ENCODE measurements around the gene AKAP6.

The AKAP6 gene

GRCh38 chr14:32710231-32710671 lies 381.2 kb downstream of the AKAP6 start:
- no peak for DNase-seq (ENCODE audit: low spot score)

GRCh38 chr14:32710731-32711680 lies 381.9 kb downstream of the AKAP6 start:
- DNase-seq (ENCODE audit: low spot score), result peak; percentile 52

DNA sequence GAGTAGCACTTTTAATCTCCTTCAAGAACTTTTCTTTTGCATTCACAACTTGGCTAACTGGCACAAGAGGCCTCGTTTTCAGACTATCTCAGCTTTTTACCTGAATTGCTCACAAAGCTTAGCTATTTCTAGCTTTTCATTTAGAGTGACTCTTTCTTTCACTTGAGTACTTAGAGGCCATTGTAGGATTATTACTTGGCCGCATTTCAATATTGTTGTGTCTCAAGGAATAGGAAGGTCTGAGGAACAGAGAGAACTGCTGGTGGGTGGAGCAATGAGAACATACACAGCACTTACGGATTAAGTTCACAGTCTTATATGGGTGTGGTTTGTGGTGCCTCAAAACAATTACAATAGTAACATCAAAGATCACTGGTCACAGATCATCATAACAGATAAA lies 384.8 kb downstream of the AKAP6 start:
- DNase-seq (ENCODE audit: low spot score), result no peak

GRCh38 chr14:32719601-32720000 lies 390.5 kb downstream of the AKAP6 start:
- no peak for DNase-seq (ENCODE audit: low spot score)

GRCh38 chr14:32720927-32721326 lies 391.8 kb downstream of the AKAP6 start:
- DNase-seq (ENCODE audit: low spot score), result no peak

DNA sequence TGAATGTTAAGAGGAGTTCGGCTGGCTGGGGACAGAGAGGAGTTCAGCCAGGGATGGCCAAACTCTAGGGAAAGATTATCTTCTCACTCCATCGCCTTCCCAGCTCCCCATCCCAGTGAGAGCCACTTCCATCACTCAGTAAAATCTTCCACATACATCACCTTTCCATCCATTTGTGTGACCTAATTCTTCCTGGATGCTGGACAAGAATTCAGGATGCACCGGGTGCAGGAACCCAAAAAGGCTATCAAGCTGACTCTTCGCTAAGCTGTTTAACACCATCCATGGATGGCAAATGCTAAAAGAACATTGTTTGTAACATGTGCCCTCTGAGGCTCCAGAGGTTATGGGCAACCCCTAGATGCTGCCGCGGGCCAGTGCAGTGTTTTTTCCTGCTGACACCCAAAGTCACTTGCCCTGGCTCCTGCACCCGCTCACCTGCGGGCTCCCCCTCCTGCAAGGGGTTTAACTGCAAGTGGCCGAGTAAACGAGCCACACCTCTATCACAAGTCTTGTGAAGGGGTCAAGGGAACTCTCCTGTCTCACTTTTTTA lies 393.6 kb downstream of the AKAP6 start:
- no peak for DNase-seq (ENCODE audit: low spot score)

DNA sequence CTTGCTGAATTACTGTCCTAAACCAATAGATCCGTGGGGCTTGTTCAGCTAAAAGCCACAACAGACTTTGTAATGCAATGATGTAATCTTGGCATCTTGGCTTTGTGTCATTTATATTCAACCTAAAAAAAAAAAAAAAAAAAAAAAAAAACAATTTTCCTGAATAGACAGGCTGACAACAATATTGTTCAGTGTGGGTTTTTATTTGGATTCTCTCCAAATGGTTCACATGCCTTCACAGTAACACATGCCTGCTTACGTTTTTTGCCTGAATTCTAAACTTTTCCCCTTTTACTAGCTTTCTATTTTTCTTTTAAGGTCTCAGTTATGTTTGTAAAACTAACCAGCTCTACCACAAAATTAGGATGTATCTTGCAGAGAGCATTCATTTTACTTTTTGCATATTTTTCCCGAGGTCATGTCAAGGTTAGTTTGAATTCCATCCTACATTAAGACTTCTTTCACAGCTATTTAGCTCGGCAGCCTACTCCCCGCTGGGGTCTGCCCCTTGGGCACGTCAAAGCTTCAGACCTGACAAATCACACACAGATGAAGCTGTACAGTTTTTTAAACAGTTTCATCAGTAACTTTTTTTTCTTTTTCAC lies 395.9 kb downstream of the AKAP6 start:
- DNase-seq (ENCODE audit: low spot score), result peak; percentile 59

- no peak for DNase-seq (ENCODE audit: low spot score)
Observed at GRCh38 chr14:32726516-32726915, 397.4 kb downstream of the AKAP6 start.

DNA sequence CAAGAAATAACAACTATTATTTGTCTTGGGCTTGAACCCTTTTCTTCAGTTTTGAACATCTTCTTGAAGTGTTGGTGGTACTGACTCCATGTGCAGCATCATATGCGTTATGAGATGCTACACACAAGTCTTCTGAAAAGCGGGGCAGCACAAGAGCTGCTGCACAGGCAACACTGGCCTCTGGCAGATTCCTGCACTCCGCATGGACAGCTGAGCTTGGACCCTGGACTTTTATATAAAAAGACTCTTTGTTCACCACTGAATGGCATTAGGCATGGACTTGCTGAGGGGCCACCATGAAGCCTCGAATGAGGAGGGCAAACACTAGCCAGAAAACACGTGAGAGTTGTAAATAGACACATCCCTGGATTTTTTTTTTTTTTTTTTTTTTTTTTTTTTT lies 398.7 kb downstream of the AKAP6 start:
- no peak for DNase-seq (ENCODE audit: low spot score)

DNA sequence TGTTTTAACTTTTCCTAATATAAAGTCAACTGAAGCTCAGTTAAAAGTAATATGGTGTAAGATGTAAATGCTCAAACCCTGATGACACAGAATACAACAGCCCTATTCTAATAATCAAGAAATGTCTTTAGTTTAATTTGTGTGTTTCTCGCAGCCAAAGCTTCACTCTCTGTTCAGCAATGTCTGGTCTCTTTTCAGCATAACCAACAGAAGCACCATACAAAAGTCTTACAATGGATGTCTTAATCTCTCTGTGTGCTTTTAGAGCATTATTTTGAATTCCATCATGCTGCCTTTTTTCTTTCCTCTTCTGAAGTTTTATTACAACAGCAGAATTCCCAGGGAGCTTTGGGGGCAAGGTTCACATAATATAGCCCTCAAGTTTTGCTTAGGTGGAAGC lies 399.4 kb downstream of the AKAP6 start:
- DNase-seq (ENCODE audit: low spot score), result no peak

- no peak for DNase-seq (ENCODE audit: low spot score)
Observed at GRCh38 chr14:32728976-32729375, 399.9 kb downstream of the AKAP6 start.

DNA sequence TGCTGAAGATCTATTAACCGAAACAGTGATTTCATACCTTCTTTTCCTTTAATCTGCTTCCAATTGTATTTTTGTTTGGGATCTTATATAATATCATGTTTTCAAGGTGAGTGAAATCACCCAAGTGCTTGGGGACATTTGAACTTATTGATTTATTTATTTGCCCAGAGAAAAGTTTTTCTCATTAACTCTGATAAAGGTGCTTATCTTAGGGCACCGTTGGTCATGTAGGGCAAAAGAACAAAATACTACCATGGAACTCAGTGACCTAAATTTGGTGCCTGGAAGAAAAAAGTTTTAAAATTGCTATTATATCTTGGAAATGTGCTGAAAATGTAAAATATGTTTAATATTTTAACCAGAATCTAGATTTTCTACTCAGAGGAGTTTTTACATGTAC lies 402.2 kb downstream of the AKAP6 start:
- no peak for DNase-seq (ENCODE audit: low spot score)

GRCh38 chr14:32733015-32733414 lies 403.9 kb downstream of the AKAP6 start:
- no peak for DNase-seq (ENCODE audit: low spot score)

DNA sequence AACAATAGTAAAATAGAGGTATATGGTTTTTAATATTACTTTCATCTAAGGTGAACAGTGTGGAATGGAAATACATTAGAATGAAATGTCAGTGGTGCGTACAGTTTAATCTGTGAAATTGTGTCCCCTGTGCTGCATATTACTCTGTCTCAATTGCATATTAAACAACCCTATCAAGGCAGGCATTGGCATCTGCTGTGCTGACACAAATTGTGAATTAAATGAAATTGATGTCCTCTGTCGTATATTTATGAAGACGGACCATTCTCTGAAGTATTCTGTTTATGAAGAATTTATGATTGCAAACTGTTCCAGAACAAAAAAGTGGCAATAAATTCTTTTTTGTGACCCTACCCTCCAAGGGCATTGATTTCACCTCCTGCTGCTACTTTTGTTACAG lies 405.2 kb downstream of the AKAP6 start:
- DNase-seq (ENCODE audit: low spot score), result no peak

DNA sequence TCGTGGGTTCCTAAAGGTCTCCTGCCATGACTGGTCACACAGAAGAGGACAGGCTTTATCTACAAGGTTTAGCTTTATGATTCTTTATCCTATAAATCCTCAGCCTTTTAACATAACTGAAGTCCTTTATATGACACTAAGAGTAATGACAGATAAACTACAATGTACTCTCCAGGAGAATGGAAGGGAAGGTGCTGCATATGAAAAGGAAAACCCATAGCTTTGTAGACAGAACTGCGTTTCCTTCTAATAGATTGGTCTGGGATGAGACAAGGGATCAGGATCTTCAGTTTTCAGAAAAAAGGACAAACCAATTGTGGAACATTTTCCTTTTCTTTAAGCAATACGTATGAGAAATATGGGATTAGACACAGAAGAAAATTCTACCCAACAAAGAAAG lies 408.5 kb downstream of the AKAP6 start:
- DNase-seq (ENCODE audit: low spot score), result no peak

- DNase-seq (ENCODE audit: low spot score), result peak; percentile 3
Observed at GRCh38 chr14:32738206-32738871, 409.2 kb downstream of the AKAP6 start.

DNA sequence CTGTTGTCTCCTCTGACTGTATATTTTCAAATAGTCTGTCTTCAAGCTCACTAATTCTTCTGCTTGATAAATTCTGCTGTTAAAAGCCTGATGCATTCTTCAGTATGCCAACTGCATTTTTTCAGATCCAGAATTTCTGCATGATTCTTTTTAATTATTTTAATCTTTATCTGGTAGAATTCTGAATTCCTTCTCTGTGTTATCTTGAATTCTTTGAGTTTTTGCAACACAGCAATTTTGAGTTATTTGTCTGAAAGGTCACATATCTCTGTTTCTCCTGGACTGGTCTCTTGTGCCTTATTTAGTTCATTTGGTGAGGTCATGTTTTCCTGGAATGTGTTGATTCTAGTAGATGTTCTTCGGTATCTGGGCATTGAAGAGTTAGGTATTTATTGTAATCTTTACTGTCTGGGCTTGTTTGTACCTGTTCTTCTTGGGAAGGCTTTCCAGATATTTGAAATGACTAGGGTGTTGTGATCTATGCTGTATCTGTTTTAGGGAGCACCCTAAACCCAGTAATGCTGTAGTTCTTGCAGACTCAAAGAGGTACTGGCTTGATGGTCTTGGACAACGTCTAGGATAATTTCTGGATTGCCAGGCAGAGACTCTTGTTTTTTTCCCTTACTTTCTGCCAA lies 415.8 kb downstream of the AKAP6 start:
- DNase-seq (ENCODE audit: low spot score), result no peak

GRCh38 chr14:32754209-32754608 lies 425.1 kb downstream of the AKAP6 start:
- DNase-seq (ENCODE audit: low spot score), result no peak

DNA sequence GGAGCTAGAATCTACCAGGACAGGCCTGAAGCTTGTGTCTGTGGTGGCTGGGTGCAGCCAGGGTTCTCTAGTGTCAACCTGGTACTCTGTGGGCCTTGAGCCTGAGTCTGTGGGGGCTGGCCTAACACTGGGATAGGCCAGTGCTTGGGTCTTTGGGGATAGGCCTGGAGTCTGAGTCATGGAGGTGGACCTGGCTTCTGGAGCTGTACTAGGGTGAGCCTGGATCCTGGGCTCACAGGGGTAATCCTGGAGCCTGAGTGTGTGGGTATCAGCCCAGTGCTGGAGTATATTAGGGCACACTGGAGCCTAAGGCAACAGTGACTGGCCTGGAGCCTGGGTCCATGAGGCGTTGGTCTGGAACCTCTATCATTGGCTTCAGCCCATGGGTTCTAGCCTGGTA lies 427.1 kb downstream of the AKAP6 start:
- no peak for DNase-seq (ENCODE audit: low spot score)

DNA sequence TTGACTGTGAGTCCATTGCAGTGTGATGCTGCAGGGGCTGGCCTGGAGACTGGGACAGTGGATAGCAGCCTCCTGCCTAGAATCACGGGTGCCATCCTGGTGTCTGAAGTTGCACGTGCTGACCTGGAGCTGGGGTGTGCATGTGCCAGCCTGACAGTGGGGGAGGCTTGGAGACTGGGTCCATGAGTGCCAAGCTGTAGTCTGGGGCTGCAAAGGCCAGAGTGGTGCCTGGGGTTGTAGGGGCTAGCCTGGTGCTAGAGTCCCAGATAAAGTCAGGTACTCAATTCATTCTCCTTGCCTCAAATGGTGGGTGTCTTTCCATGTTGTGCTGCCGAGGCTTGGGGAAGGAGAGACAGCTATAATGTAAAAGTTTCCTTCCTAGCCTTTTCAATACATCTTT lies 427.7 kb downstream of the AKAP6 start:
- no peak for DNase-seq (ENCODE audit: low spot score)

DNA sequence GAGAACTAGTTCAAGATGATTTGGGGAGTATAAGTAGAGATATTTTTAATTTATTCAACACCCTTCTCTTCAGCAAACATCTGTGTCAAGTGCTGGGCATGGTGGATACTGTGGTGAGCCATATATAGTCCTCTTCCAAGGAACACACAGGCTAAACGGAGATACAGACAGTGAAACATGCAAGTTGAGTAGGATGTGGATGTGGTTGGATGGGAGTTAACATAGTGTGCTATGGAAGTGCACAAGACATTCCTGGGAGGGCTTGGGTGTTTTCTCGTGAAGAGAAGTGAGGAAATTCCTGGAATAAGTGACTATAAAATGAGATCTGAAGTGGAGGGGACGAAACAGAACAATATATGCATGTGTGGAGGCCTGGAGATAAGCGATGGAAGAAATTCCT lies 428.5 kb downstream of the AKAP6 start:
- no peak for DNase-seq (ENCODE audit: low spot score)

DNA sequence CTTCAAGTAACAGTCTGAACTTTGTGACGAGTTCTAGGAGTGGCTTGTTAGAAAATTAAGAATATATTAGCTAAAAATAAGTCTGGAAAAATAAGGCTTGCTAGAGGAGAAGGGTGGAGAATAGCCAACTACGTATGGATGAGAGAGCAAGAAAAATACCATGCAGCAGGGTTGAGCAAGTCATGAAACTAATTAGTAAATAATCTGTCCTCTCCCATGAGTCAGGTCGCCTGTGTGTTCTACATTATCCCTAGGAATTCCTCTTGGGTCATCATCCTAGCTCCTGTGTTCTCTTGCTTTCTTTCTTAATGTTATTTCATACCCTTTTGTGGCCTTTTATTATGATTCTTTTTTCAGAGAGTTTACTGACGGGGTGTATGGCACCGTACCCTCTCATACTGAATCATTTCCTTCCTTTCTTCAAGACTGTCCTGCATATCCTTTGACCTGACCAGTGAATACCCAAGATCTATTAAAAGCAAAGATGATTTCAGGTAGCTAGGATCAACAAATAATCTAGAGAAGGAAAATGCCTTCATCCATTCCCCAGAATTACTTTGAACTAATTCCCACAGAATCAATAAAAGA lies 432.4 kb downstream of the AKAP6 start:
- peak; percentile 53 for DNase-seq (ENCODE audit: low spot score)

All from kidney tubule cell (primary cell).